GM12892 (cell line): ENCODE measurements around the gene PKDREJ.

Source experiments
- POLR2A ChIP-seq: IDR thresholded peaks from 2 replicates; pipeline ENCODE4 v1.6.1; 2011; ENCODE audit warnings: low read depth, low read length, control low read depth
- TAF1 ChIP-seq: IDR thresholded peaks from 2 replicates; pipeline ENCODE4 v1.6.1; 2011; ENCODE audit warnings: low read depth, mild to moderate bottlenecking, control low read depth, low read length, borderline replicate concordance

- TF ChIP-seq POLR2A = no peak
- TF ChIP-seq TAF1 = no peak
These were observed 10.4 kb upstream of the PKDREJ start for GRCh38 chr22:46273432-46274148.
